Activated naive CD8-positive, alpha-beta T cell treated with anti-CD3 and anti-CD28 coated beads, Interleukin-2, amount 50 U/mL, for 16 hours (primary cell): ENCODE measurements around the gene MGRN1.

ENCODE experiments used
- DNase-seq: peaks from one replicate; pipeline ENCODE4 v3.0.0-alpha.2; 2020; ENCODE audit warnings: low read depth, low spot score

MGRN1 gene

DNA sequence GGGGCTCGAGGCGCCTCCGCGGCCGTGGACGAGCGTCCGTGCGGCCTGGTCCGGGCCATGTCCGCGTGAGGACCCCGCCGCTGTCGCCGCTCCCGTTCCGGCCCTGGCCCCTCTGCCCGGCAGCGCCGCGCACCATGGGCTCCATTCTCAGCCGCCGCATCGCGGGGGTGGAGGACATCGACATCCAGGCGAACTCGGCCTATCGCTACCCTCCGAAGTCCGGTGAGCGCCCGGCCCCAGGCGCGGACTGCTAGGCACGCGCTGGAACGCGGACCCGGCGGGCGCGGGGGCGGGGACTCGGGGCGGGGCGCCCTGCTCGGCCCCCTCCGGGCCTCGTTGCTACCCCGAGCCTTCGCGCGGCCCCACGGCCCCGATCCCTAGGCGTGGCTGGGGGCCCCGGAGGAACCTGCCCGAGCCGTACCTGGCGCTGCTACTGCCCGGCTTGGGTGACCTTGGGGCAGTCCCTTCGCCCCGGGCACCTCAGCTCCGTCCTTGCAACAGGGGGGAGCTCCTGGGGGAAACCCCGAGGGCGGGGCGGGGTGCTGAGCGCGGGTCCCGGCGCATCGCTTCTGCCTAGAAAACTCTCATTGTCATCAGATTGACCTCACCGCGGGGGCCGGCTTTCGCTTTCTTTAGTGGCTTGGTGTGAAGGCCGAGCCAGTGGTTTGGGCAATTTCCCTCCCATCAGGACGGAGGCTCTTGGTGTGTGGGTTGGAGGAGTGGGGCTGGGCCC is 367 bp downstream of the MGRN1 start:
- DNase-seq: peak; percentile 40

DNA sequence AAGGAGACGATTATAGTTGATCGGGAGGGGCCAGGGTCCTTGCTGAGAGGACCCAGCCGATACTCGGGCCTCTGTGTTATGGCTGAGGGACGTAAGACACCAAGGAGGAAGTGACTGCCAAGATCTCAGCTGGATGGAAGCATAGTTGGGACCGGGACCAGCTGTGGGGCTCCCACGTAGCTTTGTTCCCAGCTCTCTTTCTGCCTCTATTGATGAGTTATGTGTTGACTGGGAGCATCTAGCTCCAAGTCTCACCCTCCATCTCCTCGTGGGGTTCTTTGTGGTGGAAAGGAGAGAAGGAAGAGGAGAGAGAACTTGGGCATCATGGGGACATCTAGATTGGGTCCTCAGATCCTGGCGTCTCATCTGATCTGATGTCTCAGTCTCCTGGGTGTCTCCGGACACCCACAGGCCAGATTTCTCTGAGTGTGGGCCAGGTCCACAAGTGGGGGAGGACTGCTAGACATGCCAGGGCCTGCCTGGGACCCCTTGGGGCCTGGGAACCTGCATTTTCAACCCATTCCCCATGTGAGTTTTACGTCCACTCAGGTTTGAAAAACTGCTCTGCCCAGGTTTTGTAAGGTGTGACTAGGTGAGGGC is 1.0 kb downstream of the MGRN1 start:
- no peak for DNase-seq

DNA sequence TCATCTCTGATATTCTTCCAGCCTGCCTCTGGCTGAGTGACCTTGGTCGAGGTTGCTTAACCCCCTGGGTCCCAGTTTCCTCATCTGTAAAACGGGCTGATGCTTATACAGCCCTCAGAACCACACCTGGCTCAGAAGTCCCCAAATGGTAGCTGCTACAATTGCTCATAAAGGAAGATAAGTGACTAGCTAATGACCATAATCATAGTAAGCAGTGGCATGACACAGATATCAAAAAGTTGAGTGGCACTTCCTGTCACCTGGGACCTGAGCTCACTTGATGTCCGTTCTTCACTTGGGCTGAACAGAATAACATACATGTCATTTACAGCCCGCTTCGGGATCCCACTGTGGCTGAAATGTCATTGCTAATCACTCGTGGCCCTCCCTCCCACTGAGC is 1.8 kb downstream of the MGRN1 start:
- no peak for DNase-seq

DNA sequence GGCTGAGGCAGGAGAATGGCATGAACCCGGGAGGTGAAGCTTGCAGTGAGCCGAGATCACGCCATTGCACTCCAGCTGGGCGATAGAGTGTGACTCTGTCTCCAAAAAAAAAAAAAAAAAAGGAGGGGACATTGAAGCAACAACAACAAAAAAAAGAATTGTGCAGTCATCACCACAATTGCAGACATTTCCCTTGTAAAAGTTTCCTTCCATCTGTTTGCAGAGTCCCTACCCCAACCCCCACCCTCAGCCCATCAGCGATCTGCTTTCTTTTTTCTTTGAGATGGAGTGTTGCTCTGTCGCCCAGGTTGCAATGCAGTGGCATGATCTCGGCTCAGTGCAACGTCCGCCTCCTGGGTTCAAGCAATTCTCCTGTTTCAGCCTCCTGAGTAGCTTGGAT is 3.7 kb downstream of the MGRN1 start:
- DNase-seq: no peak

GRCh38 chr16:4631444-4631843 is 6.8 kb downstream of the MGRN1 start:
- DNase-seq: no peak

DNA sequence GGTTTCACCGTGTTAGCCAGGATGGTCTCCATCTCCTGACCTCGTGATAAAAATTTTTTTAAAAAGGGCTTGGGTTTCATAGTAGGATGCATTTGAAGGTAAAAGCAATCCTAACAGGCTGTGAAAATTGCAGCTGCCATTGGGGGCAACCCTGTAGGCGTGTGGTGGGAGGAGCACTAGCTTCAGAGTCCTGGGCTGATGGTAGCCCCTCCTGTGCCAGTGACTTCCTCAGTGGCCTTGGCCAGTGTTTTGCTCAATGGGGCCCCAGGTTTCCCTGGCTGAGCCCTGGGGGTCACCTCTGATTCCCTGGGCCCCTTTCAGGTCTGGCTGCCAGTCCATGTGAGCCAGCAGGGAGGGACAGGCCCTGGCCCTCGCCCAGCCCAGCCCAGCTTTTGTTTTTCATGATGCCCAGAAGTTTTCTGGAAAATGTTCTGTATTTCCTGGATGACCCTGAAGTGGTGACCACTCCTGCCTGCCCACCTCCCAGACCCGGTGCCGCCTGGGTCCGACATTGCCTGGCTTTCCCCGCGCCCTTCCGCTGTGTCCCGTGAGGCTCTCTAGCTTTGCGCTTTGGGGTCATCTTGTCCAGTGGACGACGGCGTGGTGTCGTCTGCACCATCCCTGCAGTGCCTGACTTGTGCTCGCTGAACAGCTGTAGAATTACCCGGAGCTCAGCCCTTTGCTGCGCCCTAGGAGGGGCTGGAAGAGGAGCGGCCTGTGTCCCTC is 9.4 kb downstream of the MGRN1 start:
- DNase-seq: no peak

GRCh38 chr16:4634768-4635167 is 10.1 kb downstream of the MGRN1 start:
- DNase-seq: no peak

- DNase-seq: no peak
Measured at GRCh38 chr16:4636196-4636595, 11.6 kb downstream of the MGRN1 start.

- no peak for DNase-seq
Measured at GRCh38 chr16:4637501-4638166, 13.0 kb downstream of the MGRN1 start.

DNA sequence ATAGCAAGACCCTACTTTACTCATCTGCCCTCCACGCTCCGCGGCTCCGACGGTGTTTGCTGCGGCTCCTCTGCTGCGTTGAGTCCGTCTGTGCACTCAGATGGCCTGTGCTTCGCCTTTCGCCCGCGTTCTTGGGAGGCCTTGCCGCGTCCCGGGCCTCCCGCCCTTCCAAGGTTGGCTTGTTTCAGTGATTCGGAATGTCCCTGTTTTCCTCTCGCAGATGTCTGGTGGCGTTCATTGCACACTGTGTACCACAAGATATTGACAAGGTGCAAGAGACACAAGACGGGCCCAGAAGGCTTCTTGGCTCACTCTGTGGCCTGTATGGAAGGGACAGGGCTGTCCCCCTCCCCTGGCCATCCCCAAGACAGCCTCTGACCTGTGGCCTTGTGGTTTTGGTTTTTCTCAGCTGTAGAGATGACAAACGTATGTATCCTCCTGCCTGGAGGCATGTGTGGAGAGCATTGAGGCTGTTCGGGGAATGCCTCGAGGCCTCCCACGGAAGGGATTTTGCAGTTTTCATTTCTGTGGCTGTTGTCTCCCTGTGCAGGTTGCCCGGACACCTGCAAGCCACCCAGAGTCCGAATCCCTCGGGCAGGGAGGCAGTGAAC is 15.4 kb downstream of the MGRN1 start:
- DNase-seq: no peak

DNA sequence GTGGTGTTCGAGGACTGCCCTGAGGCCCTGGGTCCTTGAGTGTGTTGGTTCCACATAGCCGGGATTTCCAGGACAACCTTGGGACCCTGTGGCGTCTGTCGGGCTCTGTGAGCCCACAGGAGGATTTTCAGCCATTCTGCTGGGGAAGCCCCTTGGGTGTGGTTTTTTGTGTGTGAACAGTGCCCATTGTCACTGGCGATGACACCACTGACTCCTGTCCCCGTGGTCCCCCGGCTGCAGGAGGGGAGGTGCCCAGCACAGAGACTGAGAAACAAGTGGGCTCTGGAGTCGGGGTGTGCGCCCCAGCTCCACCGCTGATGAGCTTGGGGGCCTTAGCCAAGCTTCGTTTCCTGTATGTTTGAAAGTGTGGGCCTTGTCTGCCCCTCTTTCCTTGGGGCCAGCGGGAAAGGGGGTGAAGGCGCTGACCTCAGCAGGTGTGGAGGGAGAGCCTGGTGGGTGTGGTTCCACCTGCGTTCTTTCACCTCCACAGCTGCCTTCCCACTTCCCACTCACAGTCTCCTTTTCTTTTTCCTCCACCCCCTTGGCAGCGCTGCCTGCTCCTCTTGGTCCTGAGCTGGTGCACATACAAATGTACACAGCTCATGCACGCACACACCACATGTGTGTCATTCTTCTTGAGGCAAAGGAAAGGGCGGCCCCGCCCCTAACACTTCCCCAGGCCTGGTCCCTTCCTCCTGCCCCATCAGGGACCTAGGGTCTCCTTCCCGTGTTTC is 16.1 kb downstream of the MGRN1 start:
- no peak for DNase-seq

- DNase-seq: no peak
Measured at GRCh38 chr16:4641306-4641687, 16.7 kb downstream of the MGRN1 start.

GRCh38 chr16:4641895-4642294 is 17.3 kb downstream of the MGRN1 start:
- no peak for DNase-seq

DNA sequence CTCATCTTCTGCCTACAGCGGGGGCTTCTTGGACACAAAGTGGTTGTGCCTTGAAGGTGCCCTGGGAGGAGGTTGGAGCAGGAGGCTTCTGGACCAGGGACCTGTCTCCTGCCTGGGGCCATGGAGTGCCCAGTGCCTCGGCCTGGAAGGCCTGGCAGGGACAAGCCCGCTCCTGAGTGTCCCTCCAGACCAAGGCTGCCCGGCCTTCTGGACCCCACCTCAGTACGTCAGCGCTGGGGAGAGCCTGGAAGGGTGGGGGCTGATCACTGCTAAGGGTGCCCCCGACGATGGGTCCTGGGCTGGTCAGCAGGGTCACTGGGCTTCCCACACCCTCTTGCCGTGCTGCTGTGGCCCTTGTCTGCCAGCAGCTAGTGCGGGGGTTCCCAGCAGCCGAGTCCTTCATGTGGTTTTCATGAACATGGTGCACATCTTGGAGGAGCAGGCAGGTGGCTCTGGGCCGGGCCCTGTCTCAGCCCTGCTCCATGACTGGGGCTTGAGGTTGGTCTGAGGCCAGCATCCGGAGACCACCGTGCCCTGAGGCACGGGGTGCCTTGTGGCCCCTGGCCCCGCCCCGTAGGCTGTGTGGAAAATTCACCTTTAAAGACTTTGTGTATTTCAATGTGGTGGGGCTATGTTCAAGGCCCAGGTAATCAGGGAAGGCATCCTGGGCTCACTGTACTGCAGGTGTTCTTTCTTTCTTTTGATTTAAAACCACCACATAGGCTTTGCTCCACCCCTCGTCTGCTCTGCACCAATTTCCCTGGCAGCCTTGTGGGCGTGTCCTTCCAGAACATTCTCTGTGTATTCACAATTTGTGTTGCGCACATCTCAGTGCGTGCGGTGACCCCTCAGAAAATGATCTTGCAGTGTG is 22.4 kb downstream of the MGRN1 start:
- DNase-seq: no peak

DNA sequence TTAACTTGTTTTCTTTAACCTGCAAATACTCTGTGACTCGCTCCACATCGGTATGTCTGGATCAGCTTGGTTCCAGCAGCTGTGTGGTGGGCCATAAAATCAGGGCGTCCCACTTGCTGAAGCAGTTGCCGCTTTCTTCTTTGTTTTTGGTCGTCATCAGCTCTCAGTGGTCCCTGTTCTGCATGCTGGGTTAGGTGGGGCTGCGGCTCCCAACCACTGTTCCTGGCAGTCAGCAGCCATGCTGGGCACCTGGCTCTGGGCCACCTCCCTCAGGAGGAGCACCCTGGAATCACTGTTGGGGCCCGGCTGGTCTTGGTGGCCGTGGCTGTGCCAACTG is 23.0 kb downstream of the MGRN1 start:
- DNase-seq: no peak

DNA sequence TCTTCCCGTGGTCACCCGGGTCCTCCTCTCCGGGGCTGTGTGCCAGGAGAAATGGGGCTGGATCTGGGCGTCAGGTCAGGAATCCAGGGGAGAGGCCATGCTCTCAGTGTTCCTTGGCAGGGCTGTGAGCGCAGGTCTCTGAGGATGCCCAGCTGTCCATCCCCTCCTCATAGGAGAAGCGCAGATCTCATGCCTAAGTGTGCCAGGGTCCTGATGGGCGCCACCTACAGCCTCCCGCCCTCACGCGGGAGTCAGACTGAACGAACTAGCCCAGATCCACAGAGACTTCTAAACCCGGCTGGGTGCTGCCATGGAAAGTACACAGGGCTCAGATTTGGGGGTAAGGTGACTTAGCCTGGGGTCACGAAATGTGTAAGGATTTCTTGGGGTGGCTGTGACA is 24.3 kb downstream of the MGRN1 start:
- DNase-seq: no peak

- no peak for DNase-seq
Measured at GRCh38 chr16:4649744-4650442, 25.3 kb downstream of the MGRN1 start.

DNA sequence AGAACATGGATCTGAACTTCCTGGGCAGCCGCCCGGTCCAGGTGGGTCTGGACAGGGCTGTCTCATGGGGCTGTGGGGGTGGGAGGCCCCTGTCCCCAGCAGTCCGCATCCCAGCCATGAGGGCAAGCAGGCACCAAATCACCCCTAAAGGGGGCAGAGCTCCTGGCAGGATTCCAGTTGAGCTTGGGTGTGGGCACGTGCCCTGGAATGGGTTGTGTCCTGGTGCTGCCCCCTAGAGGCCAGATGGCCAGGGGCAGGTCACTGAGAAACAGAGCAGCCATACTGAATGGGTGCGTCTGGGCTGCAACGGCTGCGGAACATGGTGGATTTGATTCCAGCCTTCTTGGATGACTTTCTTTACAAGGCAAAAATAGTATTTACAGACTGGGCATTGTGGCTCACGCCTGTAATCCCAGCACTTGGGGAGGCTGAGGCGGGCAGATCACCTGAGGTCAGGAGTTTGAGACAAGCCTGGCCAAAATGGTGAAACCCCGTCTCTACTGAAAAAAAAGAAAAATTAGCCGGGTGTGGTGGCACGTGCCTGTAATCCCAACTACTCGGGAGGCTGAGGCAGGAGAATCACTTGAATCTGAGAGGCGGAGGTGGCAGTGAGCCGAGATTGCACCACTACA is 25.9 kb downstream of the MGRN1 start:
- DNase-seq: peak; percentile 43

- no peak for DNase-seq
Measured at GRCh38 chr16:4651827-4652226, 27.2 kb downstream of the MGRN1 start.
